Measurements from ENCODE around the gene DRD4.
"Not testable (repeated sequence)": the region's sequence is repeated elsewhere in the genome, so short reads cannot be mapped to it uniquely, and the experiment has no call there.

DRD4 gene

GRCh38 chr11:680970-681369 lies 43.9 kb downstream of the DRD4 start:
- DNase-seq = no peak

GRCh38 chr11:686451-687243 lies 49.6 kb downstream of the DRD4 start:
- DNase-seq = no peak

GRCh38 chr11:687751-688150 lies 50.7 kb downstream of the DRD4 start:
- no peak for DNase-seq

- no peak for DNase-seq
These were observed 51.6 kb downstream of the DRD4 start for GRCh38 chr11:688681-689080.

- no peak for DNase-seq
These were observed 52.6 kb downstream of the DRD4 start for GRCh38 chr11:689625-690024.

GRCh38 chr11:690244-690643 lies 53.2 kb downstream of the DRD4 start:
- DNase-seq = not testable (repeated sequence)
